HG03175 (cell line): ENCODE measurements around the gene ERC1.

Source experiments
- ATAC-seq: cut with Tn5 transposase; IDR thresholded peaks from one replicate; pipeline ENCODE4 v1.9.1; 2021; ENCODE audit warnings: mild to moderate bottlenecking, moderate library complexity; ENCODE audit not compliant: unreplicated experiment

ERC1 gene

DNA sequence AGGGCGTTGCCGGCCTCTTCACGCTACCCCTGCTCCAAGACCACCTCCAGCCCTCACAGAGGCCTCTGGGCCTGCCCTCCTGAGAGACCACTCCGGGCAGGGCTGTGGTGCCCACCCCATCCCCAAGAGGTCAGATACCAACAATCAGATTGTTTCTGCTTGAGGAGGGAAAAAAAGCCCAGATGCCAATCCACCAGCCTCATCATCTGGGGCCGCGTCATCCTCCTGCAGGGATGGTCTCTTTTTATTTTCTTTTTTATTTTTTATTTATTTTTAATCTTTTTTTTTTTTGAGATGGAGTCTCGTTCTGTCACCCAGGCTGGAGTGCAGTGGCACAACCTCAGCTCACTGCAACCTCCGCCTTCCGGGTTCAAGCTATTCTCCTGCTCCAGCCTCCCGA, 510.0 kb downstream of the ERC1 start:
- ATAC-seq, result no peak

DNA sequence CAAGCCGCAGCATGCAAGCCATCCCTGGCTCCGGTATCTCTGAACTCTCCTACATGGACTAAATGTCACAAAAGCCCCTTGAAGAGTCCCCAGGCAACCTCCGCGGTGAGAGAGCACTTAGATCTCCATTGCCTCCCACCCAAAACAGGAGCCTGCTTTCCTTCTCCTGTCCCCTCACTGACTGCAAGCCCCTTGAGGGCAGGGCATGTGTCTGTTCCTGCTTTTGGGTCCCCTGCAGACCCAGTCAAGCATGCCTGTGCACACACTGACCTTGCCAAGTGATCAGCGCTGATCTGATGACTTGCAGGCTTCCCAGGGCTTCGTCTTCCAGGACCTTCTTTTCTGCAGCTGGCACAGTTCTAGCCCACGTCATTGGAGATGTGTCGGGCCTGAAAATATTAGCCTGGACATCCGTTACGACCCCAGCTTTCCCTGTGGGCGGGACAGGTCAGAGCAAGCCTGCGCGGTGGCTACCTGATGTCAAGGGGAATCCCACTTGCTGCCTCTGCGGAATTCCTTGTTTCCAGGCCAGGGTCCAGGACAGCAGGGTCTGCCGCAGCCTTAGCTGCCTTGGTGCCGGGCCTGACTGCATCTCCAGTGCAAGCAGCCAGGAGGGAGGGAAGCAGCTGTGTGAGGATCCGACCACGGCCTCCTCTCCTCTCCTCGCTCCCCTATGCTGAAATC, 510.8 kb downstream of the ERC1 start:
- no peak for ATAC-seq

GRCh38 chr12:1502379-1502720, 511.3 kb downstream of the ERC1 start:
- no peak for ATAC-seq

- no peak for ATAC-seq
These were observed 511.8 kb downstream of the ERC1 start for GRCh38 chr12:1502831-1503230.

DNA sequence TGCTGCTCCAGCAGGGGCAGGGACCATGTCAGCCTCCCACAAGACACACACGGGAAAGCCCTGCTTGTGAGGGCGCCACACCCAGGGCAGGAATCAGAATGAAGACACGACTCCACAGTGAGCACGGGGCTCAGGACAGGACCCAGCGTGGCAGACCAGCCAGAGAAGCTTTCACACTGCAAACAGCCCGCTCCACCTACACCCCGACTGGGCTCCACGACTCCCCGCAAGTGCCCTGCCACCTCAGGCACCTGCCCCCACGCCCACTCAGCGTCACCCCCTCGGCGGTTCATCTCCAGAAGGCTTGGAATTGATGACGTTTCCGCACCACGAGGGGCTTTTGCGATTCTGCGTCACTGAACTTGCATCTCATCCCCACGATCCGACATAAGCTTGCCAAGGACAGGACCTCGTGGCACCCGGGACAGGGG, 512.3 kb downstream of the ERC1 start:
- ATAC-seq, result no peak

DNA sequence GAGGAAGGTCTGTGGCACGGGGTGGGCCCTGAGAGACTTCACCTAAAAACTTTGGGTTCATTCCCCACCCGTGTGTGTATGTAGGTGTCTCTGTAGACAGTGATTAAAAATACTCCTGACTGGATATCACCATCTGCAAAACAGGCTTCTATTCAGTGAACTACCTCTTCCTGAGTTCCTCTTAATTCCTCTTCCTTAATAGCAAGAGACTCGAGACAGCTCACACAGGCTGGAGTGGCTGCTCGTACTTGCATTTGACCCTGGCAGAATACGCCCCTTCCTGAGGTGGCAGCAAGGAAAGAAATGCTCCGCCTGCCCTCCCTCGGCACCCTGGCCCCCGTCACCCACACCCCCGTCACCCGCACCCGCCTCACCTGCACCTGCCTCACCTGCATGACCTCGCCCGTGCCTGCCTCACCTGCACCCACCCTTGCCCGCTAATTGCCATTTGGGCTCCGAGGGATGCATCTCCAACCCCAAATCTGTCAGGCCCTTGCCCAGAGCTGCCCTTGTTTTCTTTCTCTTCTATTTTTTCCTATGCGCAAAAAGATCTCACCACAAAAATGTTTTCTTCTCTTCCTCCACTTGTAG, 513.4 kb downstream of the ERC1 start:
- ATAC-seq, result no peak

DNA sequence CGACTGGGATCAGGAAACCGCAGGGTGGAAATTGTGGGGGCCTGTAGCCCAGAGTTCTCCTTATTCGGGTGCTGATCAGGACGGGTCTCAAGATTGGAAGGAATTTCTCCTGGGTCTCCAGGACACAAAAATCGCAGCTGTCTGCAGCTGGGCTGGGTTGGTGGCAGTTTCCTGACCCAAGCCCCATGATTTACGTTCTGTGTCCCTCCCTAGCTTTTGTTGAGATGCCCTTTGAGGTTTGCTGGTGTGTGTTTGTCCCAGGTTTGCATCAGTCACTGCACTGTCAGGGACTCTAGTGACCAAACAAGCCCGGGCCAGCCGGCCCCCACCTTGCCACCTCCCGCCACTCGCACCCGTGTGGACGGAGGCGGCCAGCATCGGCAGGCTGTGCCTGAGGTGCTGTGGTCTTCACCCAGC, 513.9 kb downstream of the ERC1 start:
- no peak for ATAC-seq

DNA sequence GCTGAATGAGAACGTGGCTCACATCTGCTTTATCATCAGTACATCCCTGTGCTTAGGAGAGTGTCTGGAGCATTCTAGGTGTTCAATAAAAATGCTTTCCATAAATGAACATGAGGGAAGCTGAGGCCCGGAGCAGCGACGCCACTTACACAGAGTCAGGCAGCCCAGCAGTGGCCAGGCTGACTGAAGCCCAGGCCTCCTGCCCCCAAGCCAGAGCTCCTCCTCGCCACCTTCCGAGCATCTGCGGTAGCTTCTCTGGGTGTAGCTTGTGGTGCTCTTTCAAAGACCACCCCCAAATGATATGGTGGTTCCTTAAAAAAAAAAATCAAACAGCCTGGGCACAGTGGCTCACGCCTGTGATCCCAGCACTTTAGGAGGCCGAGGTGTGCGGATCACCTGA, 514.6 kb downstream of the ERC1 start:
- no peak for ATAC-seq

DNA sequence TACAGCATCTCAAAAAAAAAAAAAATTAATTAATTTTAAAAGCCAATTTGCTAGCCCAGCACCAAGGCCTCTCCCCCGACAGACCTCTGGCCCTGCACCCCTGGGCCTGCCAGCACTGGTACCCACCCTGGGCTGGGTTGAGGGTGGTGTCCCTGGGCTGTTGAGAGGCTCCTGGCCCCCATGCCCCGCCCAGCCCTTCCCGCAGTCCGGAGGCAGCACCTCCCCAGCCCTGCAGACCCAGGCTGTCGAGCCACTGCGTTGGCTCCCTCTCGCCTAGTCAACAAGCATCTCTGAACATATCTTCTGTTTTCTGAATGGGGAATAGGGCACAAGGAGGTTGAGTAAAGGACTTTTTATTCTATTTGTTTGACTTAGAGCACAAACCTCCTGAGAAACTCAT, 516.3 kb downstream of the ERC1 start:
- ATAC-seq, result no peak

DNA sequence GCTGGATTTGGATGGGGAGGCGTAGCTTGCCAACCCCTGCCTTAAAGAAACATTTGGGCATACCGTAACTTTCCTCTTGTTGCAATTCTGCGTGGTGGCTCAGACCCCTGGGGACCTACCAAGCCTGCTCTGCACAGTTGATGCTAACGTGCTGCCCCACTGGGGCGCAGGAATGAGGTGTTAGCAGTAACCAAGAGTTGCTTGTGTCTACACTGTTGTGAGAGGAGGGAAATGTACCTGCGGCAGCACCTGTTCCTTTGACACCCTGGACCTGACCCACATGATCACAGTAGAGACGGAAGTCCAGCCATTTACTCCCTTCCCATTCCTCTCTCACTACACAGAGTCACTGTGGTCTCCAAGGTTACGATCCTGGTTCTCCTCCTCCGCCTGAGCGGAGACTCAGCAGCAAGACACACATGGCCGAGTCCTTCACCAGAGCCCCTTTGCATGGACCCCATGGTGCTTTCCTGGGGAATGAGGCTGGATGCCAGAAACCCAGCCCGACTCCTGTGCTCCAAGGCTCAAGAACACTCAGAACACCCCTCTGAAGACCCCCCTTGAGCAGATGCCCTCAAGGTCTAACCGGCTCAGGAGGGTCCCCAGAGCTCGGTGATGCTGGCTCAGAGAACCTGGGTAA, 518.5 kb downstream of the ERC1 start:
- no peak for ATAC-seq

DNA sequence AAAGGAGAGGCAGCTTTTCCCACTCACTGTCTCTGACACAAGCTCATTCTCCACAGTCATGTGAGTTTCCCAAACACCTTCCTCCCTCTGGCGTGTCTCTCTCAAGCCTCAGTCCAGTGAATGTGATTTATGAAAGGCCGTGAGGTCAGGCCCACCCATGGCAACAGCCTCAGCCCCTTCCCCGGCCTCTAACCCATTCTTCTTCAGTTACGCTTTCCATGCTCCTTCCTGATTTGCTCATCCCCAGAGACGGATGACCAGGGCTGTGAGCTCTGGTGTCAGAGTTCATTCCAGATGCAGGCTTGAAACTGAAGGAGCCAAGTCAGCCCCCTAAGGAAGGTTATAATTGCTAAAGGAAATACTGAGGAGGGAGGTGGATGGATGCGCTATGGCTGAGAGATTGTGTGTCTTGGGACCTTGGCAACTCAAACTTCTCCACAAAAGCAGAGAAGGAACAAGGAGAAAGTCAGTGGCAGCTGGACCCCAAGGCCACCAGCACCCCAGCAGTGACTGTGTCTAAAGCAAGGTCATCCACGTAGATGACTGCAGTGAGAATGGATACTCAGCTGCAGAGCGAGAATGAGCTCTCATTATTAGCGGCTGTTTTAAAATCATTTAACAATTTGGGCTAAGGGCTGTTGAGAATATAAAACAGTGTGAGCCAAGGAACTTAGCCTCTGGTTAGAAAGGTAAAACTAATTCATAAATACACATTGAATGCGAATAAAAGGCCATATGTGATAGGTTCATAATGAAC, 519.2 kb downstream of the ERC1 start:
- no peak for ATAC-seq

- ATAC-seq, result no peak
These were observed 524.0 kb downstream of the ERC1 start for GRCh38 chr12:1515010-1515409.

DNA sequence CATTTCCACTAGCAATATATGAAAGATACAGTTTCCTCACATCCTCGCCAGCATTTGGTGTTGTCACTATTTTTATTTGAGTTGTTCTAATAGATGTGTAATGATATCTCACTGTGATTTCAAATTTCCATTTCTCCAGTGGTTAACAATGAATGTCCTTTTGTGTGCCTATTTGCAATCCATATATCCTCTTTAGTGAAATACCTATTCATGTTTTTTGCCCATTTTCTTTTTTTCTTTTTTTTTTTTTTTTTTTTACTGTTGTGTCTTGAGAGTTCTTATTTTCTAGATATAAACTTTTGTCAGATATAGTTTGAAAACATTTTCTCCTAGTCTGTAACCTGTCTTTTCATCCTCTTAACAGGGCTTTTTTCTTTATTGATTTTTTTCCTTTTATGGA, 524.4 kb downstream of the ERC1 start:
- no peak for ATAC-seq

GRCh38 chr12:1517007-1517406, 526.0 kb downstream of the ERC1 start:
- no peak for ATAC-seq

- ATAC-seq, result no peak
These were observed 526.9 kb downstream of the ERC1 start for GRCh38 chr12:1517734-1518525.

- ATAC-seq, result no peak
These were observed 527.8 kb downstream of the ERC1 start for GRCh38 chr12:1518591-1519516.

GRCh38 chr12:1519642-1520041, 528.6 kb downstream of the ERC1 start:
- ATAC-seq, result no peak

- no peak for ATAC-seq
These were observed 532.0 kb downstream of the ERC1 start for GRCh38 chr12:1523046-1523445.

- ATAC-seq, result no peak
These were observed 532.6 kb downstream of the ERC1 start for GRCh38 chr12:1523558-1524050.

GRCh38 chr12:1525858-1526257, 534.8 kb downstream of the ERC1 start:
- no peak for ATAC-seq
